SK-N-MC (cell line): ENCODE measurements around the gene TCF15.

Experiments used
- EZH2 ChIP-seq: fragments of 200-600 bp; sonication (generic); IDR thresholded peaks from one replicate; pipeline ENCODE4 v1.6.1; 2017; ENCODE audit warnings: antibody characterized with exemption
- FOXP2 ChIP-seq: optimal IDR thresholded peaks from 2 replicates; pipeline ENCODE3; 2011; ENCODE audit warnings: mild to moderate bottlenecking, moderate library complexity; ENCODE audit not compliant: insufficient read depth; ENCODE audit errors: extremely low read length, control extremely low read depth
- POLR2AphosphoS5 ChIP-seq: IDR thresholded peaks from 2 replicates; pipeline ENCODE4 v1.6.1; 2012; ENCODE audit warnings: mild to moderate bottlenecking, low read depth, low read length, borderline replicate concordance

GRCh38 chr20:620246-620645 lies 10.1 kb upstream of the TCF15 start:
- TF ChIP-seq EZH2 = no peak
- no peak for TF ChIP-seq POLR2AphosphoS5
- no peak for TF ChIP-seq FOXP2
